Smooth muscle cell (in vitro differentiated cells): ENCODE measurements around the gene DIAPH1. TPM values are rescaled to one million over a fixed set of nuclear protein-coding genes. Genes with fewer than 3 reads are reported as not detected.

Experiments
- DNase-seq: peaks from one replicate; lab custom pipeline; 2025; ENCODE audit not compliant: unreplicated experiment; lab: John Stamatoyannopoulos, UW
- H2AFZ ChIP-seq: fragments of 200-600 bp; sonication (generic); 2 replicates; pipeline ENCODE4 v1.6.0; 2016; ENCODE audit warnings: antibody characterized with exemption, low read depth, mild to moderate bottlenecking
- H3F3A ChIP-seq: fragments of 200-600 bp; sonication (generic); 2 replicates; pipeline ENCODE4 v1.6.0; 2017; ENCODE audit warnings: antibody characterized with exemption, low read depth
- H3K27ac ChIP-seq: fragments of 200-600 bp; sonication (generic); 2 replicates; pipeline ENCODE4 v1.5.1; 2016; ENCODE audit warnings: low read depth, mild to moderate bottlenecking
- H3K27me3 ChIP-seq: fragments of 200-600 bp; sonication (generic); 2 replicates; pipeline ENCODE4 v1.6.1; 2016; ENCODE audit warnings: low read depth, mild to moderate bottlenecking
- H3K36me3 ChIP-seq: fragments of 200-600 bp; sonication (generic); 2 replicates; pipeline ENCODE4 v1.5.1; 2016; ENCODE audit warnings: low read depth
- H3K4me1 ChIP-seq: fragments of 200-600 bp; sonication (generic); 2 replicates; pipeline ENCODE4 v1.5.1; 2016; ENCODE audit warnings: low read depth
- H3K4me2 ChIP-seq: fragments of 200-600 bp; sonication (generic); 2 replicates; pipeline ENCODE4 v1.6.0; 2016; ENCODE audit warnings: mild to moderate bottlenecking
- H3K4me3 ChIP-seq: fragments of 200-600 bp; sonication (generic); 2 replicates; pipeline ENCODE4 v1.5.1; 2016; ENCODE audit warnings: mild to moderate bottlenecking
- H3K79me2 ChIP-seq: fragments of 200-600 bp; sonication (generic); 2 replicates; pipeline ENCODE4 v1.6.0; 2016; ENCODE audit warnings: low read depth, mild to moderate bottlenecking
- H3K9ac ChIP-seq: fragments of 200-600 bp; sonication (generic); 2 replicates; pipeline ENCODE4 v1.6.0; 2016; ENCODE audit warnings: low read depth
- H3K9me3 ChIP-seq: fragments of 200-600 bp; sonication (generic); replicated peaks from 2 replicates; pipeline ENCODE4 v1.5.1; 2016; ENCODE audit warnings: low read depth
- H4K20me1 ChIP-seq: fragments of 200-600 bp; sonication (generic); 2 replicates; pipeline ENCODE4 v1.6.0; 2016; ENCODE audit warnings: low read depth
- WGBS: methylation state at CpG from one replicate; pipeline ENCODE4 v1.1.7; 2016; ENCODE audit warnings: low lambda C conversion rate; 5-methylcytosine and 5-hydroxymethylcytosine counted together
- polyA plus RNA-seq: library from polyadenylated mRNA; unstranded; fragments of >200 nt; fragmentation: Nextera tagmentation; extraction: Ambion mirVana; gene quantifications from 2 replicates; pipeline ENCODE4 v1.2.1, GENCODE V29; 2016
- total RNA-seq: library from RNA; depleted of rRNA; stranded (reverse); fragments of >200 nt; gene quantifications from 2 replicates; pipeline ENCODE4 v1.2.3, GENCODE V29; 2014
- TF ChIP-seq, protein P1 (sequence below): fragments of 200-600 bp; sonication (generic); IDR thresholded peaks from 2 replicates; pipeline ENCODE4 v1.5.1; 2017; ENCODE audit warnings: borderline replicate concordance, mild to moderate bottlenecking, antibody characterized with exemption; ENCODE audit not compliant: insufficient read depth, poor library complexity, severe bottlenecking

Gene DIAPH1
- total and polyA plus RNA-seq, 2 experiments from 2014 or later, result 15.4 to 26.7 TPM

DNA sequence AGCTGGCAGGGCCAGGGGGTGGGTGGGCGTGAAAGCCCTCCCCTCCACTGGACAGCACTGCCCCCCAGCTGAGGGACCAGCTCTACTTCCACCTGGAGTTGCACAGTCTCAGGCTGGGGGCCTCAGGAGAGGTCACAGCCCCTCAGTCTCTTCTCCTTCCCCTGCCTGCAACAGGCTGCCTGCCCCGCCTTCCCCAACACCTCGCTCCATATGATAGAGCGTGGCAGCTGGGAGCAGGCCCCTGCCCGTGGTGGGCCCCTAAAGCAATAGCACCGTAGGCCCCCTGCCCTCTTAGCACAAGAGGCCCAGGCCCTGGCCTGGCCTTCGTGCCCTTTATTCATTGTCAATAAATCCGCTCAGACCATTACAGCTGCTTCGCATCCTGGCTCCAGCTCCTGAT, 21.9 kb upstream of the DIAPH1 start:
- H3K27me3 ChIP-seq, result no peaks in the 10 kb centered on the region
- no peak overlapping the region for H3K4me2 ChIP-seq
- H3K27ac ChIP-seq, result no peak overlapping the region
- H2AFZ ChIP-seq, result no peak overlapping the region
- no peak for DNase-seq
- WGBS, result 90% methylated on average over 9 of the region's 9 CpGs
- peaks cover 6% of the 10 kb centered on the region for H3F3A ChIP-seq
- peaks cover 17% of the 10 kb centered on the region for H4K20me1 ChIP-seq
- peaks cover 9% of the 10 kb centered on the region for H3K79me2 ChIP-seq
- TF ChIP-seq, protein P1, sequence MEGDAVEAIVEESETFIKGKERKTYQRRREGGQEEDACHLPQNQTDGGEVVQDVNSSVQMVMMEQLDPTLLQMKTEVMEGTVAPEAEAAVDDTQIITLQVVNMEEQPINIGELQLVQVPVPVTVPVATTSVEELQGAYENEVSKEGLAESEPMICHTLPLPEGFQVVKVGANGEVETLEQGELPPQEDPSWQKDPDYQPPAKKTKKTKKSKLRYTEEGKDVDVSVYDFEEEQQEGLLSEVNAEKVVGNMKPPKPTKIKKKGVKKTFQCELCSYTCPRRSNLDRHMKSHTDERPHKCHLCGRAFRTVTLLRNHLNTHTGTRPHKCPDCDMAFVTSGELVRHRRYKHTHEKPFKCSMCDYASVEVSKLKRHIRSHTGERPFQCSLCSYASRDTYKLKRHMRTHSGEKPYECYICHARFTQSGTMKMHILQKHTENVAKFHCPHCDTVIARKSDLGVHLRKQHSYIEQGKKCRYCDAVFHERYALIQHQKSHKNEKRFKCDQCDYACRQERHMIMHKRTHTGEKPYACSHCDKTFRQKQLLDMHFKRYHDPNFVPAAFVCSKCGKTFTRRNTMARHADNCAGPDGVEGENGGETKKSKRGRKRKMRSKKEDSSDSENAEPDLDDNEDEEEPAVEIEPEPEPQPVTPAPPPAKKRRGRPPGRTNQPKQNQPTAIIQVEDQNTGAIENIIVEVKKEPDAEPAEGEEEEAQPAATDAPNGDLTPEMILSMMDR, result no peak
- no peaks in the 10 kb centered on the region for H3K9me3 ChIP-seq
- H3K4me3 ChIP-seq, result no peak overlapping the region
- peaks cover 8% of the 10 kb centered on the region for H3K4me1 ChIP-seq
- H3K36me3 ChIP-seq, result no peaks in the 10 kb centered on the region
- H3K9ac ChIP-seq, result no peak overlapping the region

GRCh38 chr5:141640051-141640415, 21.2 kb upstream of the DIAPH1 start:
- H3K27ac ChIP-seq, result no peak overlapping the region
- no peak overlapping the region for H3K4me3 ChIP-seq
- no peak overlapping the region for H2AFZ ChIP-seq
- 96% methylated on average over 3 of the region's 3 CpGs for WGBS
- no peak overlapping the region for H3K4me2 ChIP-seq
- H3K27me3 ChIP-seq, result no peaks in the 10 kb centered on the region
- peaks cover 15% of the 10 kb centered on the region for H3K4me1 ChIP-seq
- peaks cover 6% of the 10 kb centered on the region for H3F3A ChIP-seq
- DNase-seq, result no peak
- H3K36me3 ChIP-seq, result no peaks in the 10 kb centered on the region
- no peak overlapping the region for H3K9ac ChIP-seq
- TF ChIP-seq, protein P1, result no peak
- peaks cover 24% of the 10 kb centered on the region for H4K20me1 ChIP-seq
- H3K9me3 ChIP-seq, result no peaks in the 10 kb centered on the region
- H3K79me2 ChIP-seq, result peaks cover 16% of the 10 kb centered on the region

GRCh38 chr5:141639357-141640050, 20.7 kb upstream of the DIAPH1 start:
- 97% methylated on average over 12 of the region's 12 CpGs for WGBS
- Histone ChIP-seq H3K27me3 (no peaks in the 10 kb centered on the region), H3K4me1 (peaks cover 16% of the 10 kb centered on the region), H2AFZ (no peak overlapping the region), H4K20me1 (peaks cover 29% of the 10 kb centered on the region), H3K9ac (no peak overlapping the region), H3K27ac (no peak overlapping the region), H3K4me3 (no peak overlapping the region), H3K9me3 (no peaks in the 10 kb centered on the region), H3K36me3 (no peaks in the 10 kb centered on the region), H3K4me2 (no peak overlapping the region), H3K79me2 (peaks cover 21% of the 10 kb centered on the region), H3F3A (peaks cover 6% of the 10 kb centered on the region)
- TF ChIP-seq, protein P1, result no peak
- no peak for DNase-seq

- TF ChIP-seq, protein P1, result no peak
- no peak overlapping the region for H3K4me3 ChIP-seq
- H3K4me1 ChIP-seq, result peaks cover 16% of the 10 kb centered on the region
- DNase-seq, result no peak
- peaks cover 28% of the 10 kb centered on the region for H3K79me2 ChIP-seq
- no peak overlapping the region for H2AFZ ChIP-seq
- no peak overlapping the region for H3K27ac ChIP-seq
- peaks cover 36% of the 10 kb centered on the region for H4K20me1 ChIP-seq
- no peaks in the 10 kb centered on the region for H3K9me3 ChIP-seq
- peaks cover 6% of the 10 kb centered on the region for H3F3A ChIP-seq
- H3K27me3 ChIP-seq, result no peaks in the 10 kb centered on the region
- 89% methylated on average over 2 of the region's 2 CpGs for WGBS
- no peak overlapping the region for H3K9ac ChIP-seq
- no peaks in the 10 kb centered on the region for H3K36me3 ChIP-seq
- no peak overlapping the region for H3K4me2 ChIP-seq
Measured at GRCh38 chr5:141638771-141639170, 20.0 kb upstream of the DIAPH1 start.
